Activated naive CD8-positive, alpha-beta T cell treated with anti-CD3 and anti-CD28 coated beads for 36 hours (primary cell): ENCODE data around the gene R3HDM4. TPM values are rescaled to one million over a fixed set of nuclear protein-coding genes. Genes with fewer than 3 reads are reported as not detected.
"Not testable (repeated sequence)": the region's sequence is repeated elsewhere in the genome, so short reads cannot be mapped to it uniquely, and the experiment has no call there.

Experiments used
- DNase-seq: peaks from one replicate; pipeline ENCODE4 v3.0.0; 2021
- H3K27ac Mint-ChIP-seq: one replicate; pipeline ENCODE4 v1.8.0; 2022; ENCODE audit warnings: mild to moderate bottlenecking, moderate library complexity, mixed read lengths
- H3K27me3 Mint-ChIP-seq: one replicate; pipeline ENCODE4 v1.8.0; 2022; ENCODE audit warnings: mild to moderate bottlenecking, mixed read lengths
- H3K36me3 Mint-ChIP-seq: one replicate; pipeline ENCODE4 v1.8.0; 2021; ENCODE audit warnings: mild to moderate bottlenecking, mixed read lengths
- H3K4me1 Mint-ChIP-seq: one replicate; pipeline ENCODE4 v1.8.0; 2021; ENCODE audit warnings: mixed read lengths
- H3K4me3 Mint-ChIP-seq: one replicate; pipeline ENCODE4 v1.8.0; 2022; ENCODE audit warnings: mild to moderate bottlenecking, moderate library complexity, mixed read lengths
- H3K9me3 Mint-ChIP-seq: one replicate; pipeline ENCODE4 v1.8.0; 2022; ENCODE audit warnings: mixed read lengths
- total RNA-seq, 2 experiments: library from RNA; stranded (reverse); gene quantifications; one replicate each; pipeline ENCODE4 v1.2.3, GENCODE V29; 2021

The R3HDM4 gene
- total RNA-seq, 2 experiments from 2014 or later: 50.5 to 51.7 TPM

GRCh38 chr19:885536-886224 lies 27.3 kb downstream of the R3HDM4 start:
- Mint-ChIP-seq H3K4me1 (peaks cover 4% of the 10 kb centered on the region), H3K4me3 (no peak overlapping the region), H3K27me3 (no peaks in the 10 kb centered on the region), H3K9me3 (no peaks in the 10 kb centered on the region), H3K27ac (no peak overlapping the region), H3K36me3 (peaks cover 2% of the 10 kb centered on the region)
- DNase-seq: no peak

DNA sequence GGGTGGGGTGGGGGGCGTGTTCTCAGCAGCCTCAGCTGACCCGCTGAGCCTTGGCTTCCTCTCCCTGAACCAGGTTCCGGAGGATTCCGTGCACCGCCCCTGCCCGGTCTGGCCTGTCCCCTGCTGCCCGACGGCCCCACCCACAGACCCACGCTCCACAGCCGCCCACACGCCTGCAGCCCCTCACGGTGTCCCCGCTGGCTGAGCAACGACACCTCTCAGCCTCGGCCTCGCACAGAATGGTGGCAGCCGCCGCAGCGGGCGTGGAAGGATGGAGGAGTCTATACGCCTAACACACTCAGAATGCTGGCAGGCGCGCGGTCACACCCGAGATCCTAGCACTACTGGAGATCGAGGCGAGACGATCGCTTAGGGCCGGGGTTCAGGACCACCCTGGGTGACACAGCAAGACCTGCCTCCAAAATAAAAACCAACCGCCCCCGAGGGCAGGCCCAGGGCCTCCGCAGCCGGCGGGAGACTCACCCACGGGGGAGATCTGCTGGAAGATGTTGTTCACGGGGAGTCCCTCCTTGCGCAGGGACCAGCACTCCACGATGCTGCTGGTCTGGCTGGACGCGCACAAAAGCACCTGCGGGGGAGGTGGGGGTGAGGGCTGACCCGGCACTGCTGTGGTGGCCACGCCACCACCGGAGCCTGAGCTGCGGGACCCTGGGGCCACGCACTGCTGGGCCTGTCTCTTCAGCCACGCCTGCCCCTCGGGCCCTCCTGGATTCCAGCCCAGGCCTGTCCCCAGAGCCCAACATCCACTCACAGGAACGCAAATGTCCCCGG lies 28.4 kb downstream of the R3HDM4 start:
- Mint-ChIP-seq H3K36me3 (peaks cover 2% of the 10 kb centered on the region), H3K4me1 (peaks cover 4% of the 10 kb centered on the region), H3K4me3 (no peak overlapping the region), H3K9me3 (no peaks in the 10 kb centered on the region), H3K27me3 (no peaks in the 10 kb centered on the region), H3K27ac (no peak overlapping the region)
- DNase-seq: no peak

- Mint-ChIP-seq H3K4me3 (no peak overlapping the region), H3K4me1 (peaks cover 3% of the 10 kb centered on the region), H3K9me3 (no peaks in the 10 kb centered on the region), H3K27ac (no peak overlapping the region), H3K27me3 (no peaks in the 10 kb centered on the region), H3K36me3 (no peaks in the 10 kb centered on the region)
- no peak for DNase-seq
These were observed 29.3 kb downstream of the R3HDM4 start for GRCh38 chr19:883661-884211.

DNA sequence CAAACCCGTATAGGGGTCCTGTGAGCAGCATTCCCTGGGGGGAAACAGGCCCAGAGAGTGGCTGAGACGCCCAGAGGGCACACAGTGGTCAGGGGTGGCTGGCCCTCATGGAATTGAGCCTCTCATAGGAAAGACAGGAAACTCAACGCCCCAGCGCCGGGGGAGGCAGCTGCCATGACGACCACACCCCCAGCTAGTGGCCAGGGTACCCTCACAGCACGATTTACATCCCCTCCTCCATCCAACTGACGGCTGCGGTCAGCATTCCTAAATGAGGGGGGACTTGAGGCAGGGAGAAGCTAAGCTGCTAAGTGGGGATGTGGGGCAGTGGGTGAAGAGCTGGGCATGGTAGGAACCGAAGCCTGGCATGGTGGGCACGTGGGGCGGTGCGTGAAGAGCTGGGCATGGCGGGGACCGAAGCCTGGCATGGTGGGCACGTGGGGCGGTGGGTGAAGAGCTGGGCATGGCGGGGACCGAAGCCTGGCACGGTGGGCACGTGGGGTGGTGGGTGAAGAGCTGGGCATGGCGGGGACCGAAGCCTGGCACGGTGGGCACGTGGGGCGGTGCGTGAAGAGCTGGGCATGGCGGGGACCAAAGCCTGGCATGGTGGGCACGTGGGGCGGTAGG lies 30.0 kb downstream of the R3HDM4 start:
- no peak overlapping the region for H3K4me3 Mint-ChIP-seq
- no peaks in the 10 kb centered on the region for H3K27me3 Mint-ChIP-seq
- no peak overlapping the region for H3K27ac Mint-ChIP-seq
- no peaks in the 10 kb centered on the region for H3K9me3 Mint-ChIP-seq
- no peak for DNase-seq
- H3K4me1 Mint-ChIP-seq: no peaks in the 10 kb centered on the region
- H3K36me3 Mint-ChIP-seq: no peaks in the 10 kb centered on the region

DNA sequence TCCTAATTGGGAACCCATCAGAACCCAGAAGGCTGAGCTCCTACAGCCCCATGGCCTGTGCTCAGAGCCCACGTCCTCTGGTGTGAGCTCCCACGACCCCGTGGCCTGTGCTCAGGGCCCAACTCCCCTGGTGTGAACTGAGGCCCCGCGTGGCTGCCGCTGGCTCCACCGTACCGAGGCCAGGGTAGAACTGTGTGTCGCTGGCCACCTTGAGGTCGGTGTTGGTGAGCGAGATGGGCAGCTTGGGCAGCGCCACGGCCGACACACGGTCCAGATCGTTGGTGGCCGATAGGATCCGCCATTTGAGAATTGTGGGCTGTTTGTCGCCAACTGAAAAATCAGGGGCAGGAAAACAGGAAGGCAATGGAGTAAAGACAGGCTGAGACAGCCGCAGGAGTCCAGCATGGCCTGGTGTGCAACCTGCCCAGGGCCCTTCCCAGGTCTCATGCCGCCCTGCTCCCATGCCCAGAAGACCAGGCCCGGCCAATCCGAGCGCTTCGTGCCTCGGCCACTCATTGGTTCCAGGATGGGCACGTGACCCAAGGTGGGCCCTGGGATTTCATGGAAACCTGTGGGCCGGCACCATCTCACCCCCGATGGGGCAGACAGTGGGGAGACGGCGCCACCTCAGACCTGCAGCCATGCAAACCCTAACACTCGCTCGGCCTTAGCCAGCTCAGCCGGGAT lies 31.5 kb downstream of the R3HDM4 start:
- DNase-seq: no peak
- no peaks in the 10 kb centered on the region for H3K9me3 Mint-ChIP-seq
- H3K4me3 Mint-ChIP-seq: no peak overlapping the region
- H3K27ac Mint-ChIP-seq: no peak overlapping the region
- H3K4me1 Mint-ChIP-seq: no peaks in the 10 kb centered on the region
- H3K27me3 Mint-ChIP-seq: no peaks in the 10 kb centered on the region
- no peaks in the 10 kb centered on the region for H3K36me3 Mint-ChIP-seq

- H3K36me3 Mint-ChIP-seq: no peaks in the 10 kb centered on the region
- no peaks in the 10 kb centered on the region for H3K4me1 Mint-ChIP-seq
- no peak for DNase-seq
- H3K27me3 Mint-ChIP-seq: no peaks in the 10 kb centered on the region
- no peaks in the 10 kb centered on the region for H3K9me3 Mint-ChIP-seq
- no peak overlapping the region for H3K27ac Mint-ChIP-seq
- H3K4me3 Mint-ChIP-seq: no peak overlapping the region
These were observed 33.1 kb downstream of the R3HDM4 start for GRCh38 chr19:879711-880438.

DNA sequence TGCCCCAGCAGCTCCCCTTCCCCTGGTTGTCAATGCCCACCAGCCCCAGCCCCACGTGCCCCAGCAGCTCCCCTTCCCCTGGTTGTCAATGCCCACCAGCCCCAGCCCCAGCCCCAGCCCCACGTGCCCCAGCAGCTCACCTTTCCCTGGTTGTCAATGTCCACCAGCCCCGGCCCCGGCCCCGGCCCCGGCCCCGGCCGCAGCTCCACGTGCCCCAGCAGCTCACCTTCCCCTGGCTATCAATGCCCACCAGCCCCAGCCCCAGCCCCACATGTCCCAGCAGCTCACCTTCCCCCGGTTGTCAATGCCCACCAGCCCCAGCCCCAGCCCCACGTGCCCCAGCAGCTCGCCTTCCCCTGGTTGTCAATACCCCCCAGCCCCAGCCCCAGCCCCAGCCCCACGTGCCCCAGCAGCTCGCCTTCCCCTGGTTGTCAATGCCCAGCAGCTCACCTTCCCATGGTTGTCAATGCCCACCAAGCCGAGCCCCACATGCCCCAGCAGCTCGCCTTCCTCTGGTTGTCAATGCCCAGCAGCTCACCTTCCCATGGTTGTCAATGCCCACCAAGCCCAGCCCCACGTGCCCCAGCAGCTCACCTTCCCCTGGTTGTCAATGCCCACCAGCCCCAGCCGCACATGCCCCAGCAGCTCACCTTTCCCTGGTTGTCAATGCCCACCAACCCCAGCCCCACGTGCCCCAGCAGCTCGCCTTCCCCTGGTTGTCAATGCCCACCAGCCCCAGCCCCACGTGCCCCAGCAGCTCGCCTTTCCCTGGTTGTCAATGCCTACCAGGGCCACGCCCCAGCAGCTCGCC lies 34.1 kb downstream of the R3HDM4 start:
- not testable (repeated sequence) for H3K27me3 Mint-ChIP-seq, H3K4me1 Mint-ChIP-seq, H3K27ac Mint-ChIP-seq, DNase-seq, H3K4me3 Mint-ChIP-seq, H3K9me3 Mint-ChIP-seq, H3K36me3 Mint-ChIP-seq

GRCh38 chr19:877992-878660 lies 34.9 kb downstream of the R3HDM4 start:
- not testable (repeated sequence) for H3K4me3 Mint-ChIP-seq, H3K9me3 Mint-ChIP-seq, H3K36me3 Mint-ChIP-seq, H3K27ac Mint-ChIP-seq, H3K4me1 Mint-ChIP-seq, H3K27me3 Mint-ChIP-seq, DNase-seq

DNA sequence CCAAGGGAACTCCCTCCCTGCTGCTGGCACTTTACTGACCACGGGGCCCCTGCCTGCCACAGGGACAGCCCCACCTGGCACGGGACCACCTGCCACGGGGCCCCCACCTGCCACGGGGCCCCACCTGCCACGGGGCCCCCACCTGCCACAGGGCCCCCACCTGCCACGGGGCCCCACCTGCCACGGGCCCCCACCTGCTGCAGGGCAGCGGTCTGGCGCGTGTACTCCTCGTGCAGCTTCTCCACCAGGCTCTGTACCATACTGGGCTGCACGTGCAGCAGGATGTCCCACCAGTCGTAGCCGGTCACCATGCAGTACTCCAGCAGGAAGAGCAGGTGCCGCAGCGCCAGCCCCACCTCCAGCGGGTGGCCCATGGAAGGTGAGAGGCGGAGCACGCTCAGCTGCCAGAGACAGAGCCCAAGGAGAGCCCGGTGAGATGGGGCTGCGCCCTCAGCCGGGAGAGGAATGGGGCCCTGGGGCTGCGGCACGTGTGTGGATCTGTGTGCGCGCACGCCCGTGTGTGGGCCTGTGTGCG lies 36.2 kb downstream of the R3HDM4 start:
- Mint-ChIP-seq H3K9me3 (no peaks in the 10 kb centered on the region), H3K4me3 (no peak overlapping the region), H3K36me3 (no peaks in the 10 kb centered on the region), H3K27ac (no peak overlapping the region), H3K27me3 (no peaks in the 10 kb centered on the region), H3K4me1 (peaks cover 8% of the 10 kb centered on the region)
- DNase-seq: no peak

GRCh38 chr19:876089-876488 lies 36.9 kb downstream of the R3HDM4 start:
- H3K4me1 Mint-ChIP-seq: peaks cover 9% of the 10 kb centered on the region

GRCh38 chr19:875265-875879 lies 37.6 kb downstream of the R3HDM4 start:
- Mint-ChIP-seq H3K27me3 (no peaks in the 10 kb centered on the region), H3K9me3 (no peaks in the 10 kb centered on the region), H3K36me3 (peaks cover under 1% of the 10 kb centered on the region), H3K27ac (no peak overlapping the region), H3K4me3 (no peak overlapping the region), H3K4me1 (peaks cover 9% of the 10 kb centered on the region)
- DNase-seq: no peak

More at GRCh38 chr19:876089-876488, 36.9 kb downstream of the R3HDM4 start:
- Mint-ChIP-seq H3K27me3 (no peaks in the 10 kb centered on the region), H3K4me3 (no peak overlapping the region), H3K36me3 (no peaks in the 10 kb centered on the region), H3K9me3 (no peaks in the 10 kb centered on the region), H3K27ac (no peak overlapping the region)
- DNase-seq: no peak

- Mint-ChIP-seq H3K27ac (no peak overlapping the region), H3K4me1 (peaks cover 9% of the 10 kb centered on the region), H3K9me3 (no peaks in the 10 kb centered on the region), H3K4me3 (no peak overlapping the region), H3K36me3 (peaks cover 3% of the 10 kb centered on the region), H3K27me3 (no peaks in the 10 kb centered on the region)
- DNase-seq: no peak
These were observed 39.4 kb downstream of the R3HDM4 start for GRCh38 chr19:873561-874041.

- Mint-ChIP-seq H3K4me1 (peaks cover 9% of the 10 kb centered on the region), H3K9me3 (no peaks in the 10 kb centered on the region), H3K27ac (no peak overlapping the region), H3K36me3 (peaks cover 3% of the 10 kb centered on the region), H3K27me3 (no peaks in the 10 kb centered on the region), H3K4me3 (no peak overlapping the region)
- DNase-seq: peak; percentile 60
These were observed 39.9 kb downstream of the R3HDM4 start for GRCh38 chr19:873084-873483.
